Dedifferentiated amniotic fluid mesenchymal stem cell (primary cell): ENCODE data around the gene PNMA8B.
A peak's percentile ranks its signal among the peaks of the same experiment; 100 is the strongest.

Experiments used
- DNase-seq: peaks from one replicate; pipeline ENCODE4 v3.0.0-alpha.2; 2016; ENCODE audit errors: extremely low spot score

Gene PNMA8B

DNA sequence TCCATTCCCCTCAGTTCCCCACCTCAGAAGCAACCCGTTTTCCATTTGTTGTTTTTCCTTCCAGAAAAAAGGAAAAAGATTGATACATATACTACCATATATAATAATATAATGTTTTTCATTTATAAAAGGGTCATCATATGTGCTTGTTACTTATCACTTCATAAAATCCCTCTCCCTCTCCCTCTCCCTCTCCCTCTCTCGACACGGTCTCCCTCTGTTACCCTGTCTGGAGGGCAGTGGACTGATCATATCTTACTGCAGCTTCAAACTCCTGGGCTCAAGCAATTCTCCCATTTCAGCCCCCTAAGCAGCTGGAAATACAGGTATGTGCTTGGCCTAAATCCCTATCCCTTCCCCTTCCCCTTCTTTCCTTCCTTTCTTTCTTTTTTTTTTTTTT is 41.4 kb downstream of the PNMA8B start:
- DNase-seq = no peak

GRCh38 chr19:46453661-46454060 is 42.0 kb downstream of the PNMA8B start:
- no peak for DNase-seq

GRCh38 chr19:46452186-46452585 is 43.5 kb downstream of the PNMA8B start:
- no peak for DNase-seq

- DNase-seq = no peak
Measured at GRCh38 chr19:46451352-46451751, 44.3 kb downstream of the PNMA8B start.

GRCh38 chr19:46450737-46451136 is 44.9 kb downstream of the PNMA8B start:
- DNase-seq = no peak

DNA sequence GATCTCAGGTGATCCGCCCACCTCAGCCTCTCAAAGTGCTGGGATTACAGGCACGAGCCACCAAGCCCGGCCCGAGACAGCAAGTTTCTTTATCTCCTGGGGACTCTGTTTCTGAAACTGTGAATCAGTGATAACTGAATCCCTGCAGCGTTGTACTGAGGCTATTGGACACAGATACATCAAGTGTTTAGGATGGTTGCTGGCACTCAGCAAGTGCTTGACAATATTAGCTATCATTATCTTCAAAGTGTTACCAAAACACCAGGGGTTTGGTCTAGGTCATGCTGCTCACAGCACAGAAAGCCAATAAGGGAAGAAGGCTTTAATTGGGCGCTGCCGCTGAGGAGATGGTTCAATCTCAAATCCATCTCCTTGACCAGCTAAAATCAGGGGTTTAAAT is 46.4 kb downstream of the PNMA8B start:
- no peak for DNase-seq

- no peak for DNase-seq
Measured at GRCh38 chr19:46448601-46449000, 47.1 kb downstream of the PNMA8B start.

DNA sequence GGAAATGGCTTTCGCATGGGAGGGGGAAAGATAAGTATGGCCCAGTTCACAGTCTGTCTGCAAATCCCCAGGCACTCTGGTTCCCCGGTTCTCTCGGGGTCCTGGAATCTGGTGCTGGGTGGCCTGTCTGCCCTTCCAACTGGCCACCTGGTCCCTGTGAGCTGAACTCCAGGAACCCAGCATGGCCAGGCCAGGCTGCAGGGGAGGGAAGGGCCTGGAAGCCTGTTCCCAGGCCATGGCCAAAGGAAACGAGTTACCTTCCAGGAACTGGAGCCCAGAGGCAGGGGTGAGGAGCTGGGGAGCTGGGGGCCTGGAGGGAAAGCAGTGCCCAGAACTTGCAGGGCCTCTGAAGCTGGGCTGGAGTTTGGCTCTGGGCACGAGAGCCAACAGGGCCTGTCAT is 47.8 kb downstream of the PNMA8B start:
- DNase-seq = no peak

DNA sequence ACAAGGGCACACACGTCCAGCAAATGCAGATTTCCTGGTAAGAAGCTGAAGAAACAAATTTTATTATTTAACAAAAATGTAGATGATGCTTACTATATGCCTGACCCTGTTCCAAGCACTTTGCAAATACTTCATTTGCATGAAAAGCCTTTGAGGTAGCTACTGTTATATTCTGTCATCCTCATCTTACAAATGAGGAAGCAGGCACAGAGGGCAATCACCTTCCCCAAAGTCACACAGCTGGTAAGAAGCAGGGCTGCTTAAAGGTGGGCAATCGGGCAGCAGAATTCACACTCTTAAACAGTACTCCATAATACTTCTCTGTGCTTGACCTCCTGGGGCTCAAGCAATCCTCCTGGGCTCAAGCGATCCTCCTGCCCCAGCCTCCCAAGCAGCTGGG is 48.7 kb downstream of the PNMA8B start:
- no peak for DNase-seq

- no peak for DNase-seq
Measured at GRCh38 chr19:46446021-46446420, 49.6 kb downstream of the PNMA8B start.

GRCh38 chr19:46442808-46443450 is 52.7 kb downstream of the PNMA8B start:
- DNase-seq = peak; percentile 68

- DNase-seq = no peak
Measured at GRCh38 chr19:46441866-46442265, 53.8 kb downstream of the PNMA8B start.
